SH-SY5Y (cell line): ENCODE data around the gene SLC24A4.

Source experiments
- GATA2 ChIP-seq: IDR thresholded peaks from 2 replicates; pipeline ENCODE4 v1.6.1; 2011; ENCODE audit warnings: mild to moderate bottlenecking, low read depth, low read length
- GATA3 ChIP-seq: IDR thresholded peaks from 2 replicates; pipeline ENCODE4 v1.6.1; 2011; ENCODE audit warnings: low read depth, mild to moderate bottlenecking, low read length, moderate library complexity

DNA sequence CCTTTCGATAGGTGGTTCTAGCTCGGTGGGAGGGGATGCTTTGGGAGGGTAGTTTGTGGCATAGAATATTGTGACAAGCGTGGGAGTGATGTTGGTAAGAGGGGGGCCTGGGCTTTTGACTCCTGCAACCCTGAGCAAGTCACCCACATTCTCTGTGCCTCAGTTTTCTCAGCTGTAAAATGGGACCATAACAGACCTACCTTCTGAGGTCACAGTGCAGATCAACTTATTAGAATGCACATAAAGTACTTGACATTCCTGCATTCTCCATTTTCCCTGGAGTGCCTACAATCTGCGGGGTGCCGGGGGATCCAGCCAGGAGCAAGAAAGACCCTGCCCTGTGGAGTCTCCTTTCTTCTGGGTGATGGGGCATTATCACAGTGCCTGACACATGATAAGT lies 63.2 kb downstream of the SLC24A4 start:
- TF ChIP-seq GATA2 (no peak), GATA3 (no peak)
